ELR (cell line): ENCODE measurements around the gene TMEM50A.
"Not testable (repeated sequence)": the region's sequence is repeated elsewhere in the genome, so short reads cannot be mapped to it uniquely, and the experiment has no call there.

Experiments
- DNase-seq: peaks from one replicate; pipeline ENCODE4 v3.0.0-alpha.2; 2015; ENCODE audit warnings: low read depth

Gene TMEM50A

DNA sequence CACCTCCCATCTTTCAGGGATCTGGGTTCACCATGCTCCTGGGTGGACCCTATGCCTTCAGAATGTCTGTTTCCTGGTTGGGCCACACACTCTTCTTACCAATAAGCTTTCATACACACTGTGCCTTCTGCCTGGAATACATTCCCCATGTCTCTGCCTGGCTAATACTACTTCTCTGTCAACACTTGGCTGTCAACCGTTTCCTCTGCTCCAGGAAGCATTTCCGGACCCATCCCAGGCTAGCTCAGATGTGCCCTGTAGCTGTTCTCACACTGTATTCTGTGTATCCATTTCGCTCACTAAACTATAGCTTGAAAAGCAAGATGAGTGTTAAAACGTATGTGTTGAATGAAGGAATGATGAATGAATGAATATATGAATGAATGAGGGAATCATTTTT, 49.0 kb downstream of the TMEM50A start:
- DNase-seq: not testable (repeated sequence)

DNA sequence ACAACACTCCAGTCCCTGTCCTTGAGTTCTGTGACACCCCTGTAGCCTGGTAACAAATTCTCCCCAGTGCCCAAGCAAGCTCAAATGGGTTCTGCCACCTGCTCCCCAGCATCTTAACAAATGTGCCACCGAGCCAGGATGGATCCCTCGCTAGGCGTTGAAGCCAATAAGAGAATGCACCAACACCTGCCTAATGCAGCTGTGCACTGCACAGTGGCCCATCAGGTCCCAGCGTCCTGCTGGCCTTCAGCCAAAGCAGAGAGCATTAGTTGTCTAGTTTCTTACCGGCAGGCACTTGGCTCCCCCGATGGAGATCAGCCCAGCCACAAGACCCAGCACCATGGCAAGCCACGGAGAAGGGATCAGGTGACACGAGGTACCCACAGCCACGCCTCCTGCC, 50.6 kb downstream of the TMEM50A start:
- not testable (repeated sequence) for DNase-seq

DNA sequence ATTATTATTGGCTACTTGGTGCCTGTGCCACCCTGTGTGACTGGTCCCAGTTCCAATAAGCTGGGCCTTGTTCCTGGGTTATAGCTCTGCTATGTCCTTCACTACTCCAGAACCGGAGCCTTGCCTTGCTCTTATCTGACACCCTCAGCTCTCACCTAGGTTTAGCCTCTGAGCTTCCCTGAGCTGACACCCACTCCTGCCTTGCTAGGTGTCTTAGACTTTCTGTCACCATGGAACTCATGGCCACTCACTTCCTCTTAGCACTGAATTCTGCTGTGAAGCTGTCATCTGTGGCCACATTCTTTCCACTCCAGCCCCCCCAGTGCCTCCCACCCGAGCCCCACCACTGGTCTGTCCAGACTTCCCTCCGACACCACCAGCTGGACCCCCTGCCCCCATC, 51.6 kb downstream of the TMEM50A start:
- DNase-seq: not testable (repeated sequence)

DNA sequence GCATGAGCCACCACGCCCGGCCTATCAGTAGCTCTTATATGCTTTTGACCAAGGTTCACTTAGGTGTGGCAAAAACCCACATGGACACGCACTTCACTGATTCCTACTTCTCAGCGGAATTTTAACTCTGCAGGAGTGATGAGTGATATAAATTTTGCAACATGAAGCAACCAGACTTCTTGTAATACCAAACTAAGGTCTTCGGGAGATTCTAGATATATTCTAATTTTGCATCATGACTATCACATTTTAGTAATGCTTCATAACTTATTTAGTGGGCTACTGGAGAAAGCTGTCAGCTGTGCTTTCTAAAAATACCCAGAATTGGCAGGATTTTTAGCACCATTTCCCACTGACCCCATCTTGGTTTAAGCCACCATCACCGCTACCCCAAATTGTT, 54.7 kb downstream of the TMEM50A start:
- no peak for DNase-seq

DNA sequence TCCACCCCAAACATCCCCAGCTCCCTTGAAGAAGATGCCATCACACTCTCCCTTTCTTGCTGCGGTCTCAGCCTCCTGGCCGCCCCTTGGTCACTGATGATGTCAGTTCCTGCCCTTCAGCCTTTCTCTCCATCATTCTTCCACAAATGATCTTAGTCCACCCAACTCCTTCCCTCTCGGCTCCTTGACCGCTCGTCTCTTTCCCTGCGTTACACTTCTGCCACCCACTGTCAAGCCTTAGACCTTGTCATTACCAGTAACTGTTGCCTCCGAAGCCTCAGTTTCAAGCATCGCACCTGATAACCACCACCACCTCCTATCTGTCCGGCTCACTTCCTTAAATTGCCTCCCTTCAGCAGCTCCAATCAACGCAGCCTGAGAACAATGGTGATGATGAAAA, 59.4 kb downstream of the TMEM50A start:
- peak; percentile 8 for DNase-seq

DNA sequence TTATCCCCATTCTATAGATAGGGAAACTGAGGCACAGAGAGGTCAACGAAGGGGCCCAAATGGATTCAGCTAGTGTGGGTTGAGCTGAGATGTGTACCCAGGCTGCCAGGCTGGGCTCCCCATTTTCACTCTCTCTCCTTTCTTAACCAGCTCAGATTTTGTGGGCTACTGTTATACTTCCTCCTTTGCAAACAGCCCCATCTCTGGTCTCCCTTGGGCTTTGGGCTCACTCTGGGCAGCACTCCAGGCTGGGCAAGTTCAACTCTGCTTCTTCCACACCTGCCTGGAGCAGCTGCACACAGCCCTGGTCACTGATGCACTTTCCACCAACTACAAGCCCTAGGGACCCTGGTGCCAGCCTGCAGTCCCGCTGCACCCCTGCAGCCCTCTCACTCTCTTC, 59.9 kb downstream of the TMEM50A start:
- not testable (repeated sequence) for DNase-seq

DNA sequence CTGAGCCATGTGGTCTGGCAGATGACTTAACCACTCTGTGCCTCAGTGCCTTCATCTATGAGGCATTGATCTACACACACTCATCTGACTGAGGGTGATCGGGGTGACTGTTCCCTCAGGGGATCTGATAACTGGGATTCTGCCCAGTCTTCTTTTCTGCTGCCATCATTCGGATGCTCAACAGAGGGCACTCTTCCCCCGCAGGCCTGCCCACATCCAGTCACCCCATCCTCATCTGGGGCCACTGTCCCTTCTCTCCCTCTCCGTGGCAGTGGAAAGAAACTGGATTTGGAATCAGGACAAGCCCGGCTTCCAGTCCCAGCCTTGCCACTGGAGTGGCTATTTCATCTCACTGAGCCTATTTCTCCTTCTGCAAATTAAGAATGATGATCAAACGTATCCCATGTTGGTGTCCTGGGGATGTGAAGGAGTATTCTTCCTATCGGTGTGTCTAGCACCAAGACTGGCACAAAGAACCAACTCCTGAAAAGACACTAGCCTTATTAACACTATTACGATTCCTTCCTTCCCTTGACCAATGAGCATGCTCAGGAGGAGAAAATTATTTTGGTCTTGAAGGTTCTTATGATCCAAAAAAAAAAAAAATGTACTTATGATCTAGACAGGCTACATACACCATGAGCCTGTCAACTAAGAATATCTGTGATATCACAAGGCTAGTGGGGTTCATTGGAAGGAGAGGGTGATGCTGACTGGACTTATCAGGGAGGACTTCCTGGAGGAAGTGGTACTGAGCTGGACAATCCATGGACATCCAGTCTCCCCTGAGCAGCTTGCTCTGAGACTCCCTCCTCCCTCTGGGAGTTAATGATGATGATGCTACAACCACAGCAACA, 65.0 kb downstream of the TMEM50A start:
- not testable (repeated sequence) for DNase-seq

DNA sequence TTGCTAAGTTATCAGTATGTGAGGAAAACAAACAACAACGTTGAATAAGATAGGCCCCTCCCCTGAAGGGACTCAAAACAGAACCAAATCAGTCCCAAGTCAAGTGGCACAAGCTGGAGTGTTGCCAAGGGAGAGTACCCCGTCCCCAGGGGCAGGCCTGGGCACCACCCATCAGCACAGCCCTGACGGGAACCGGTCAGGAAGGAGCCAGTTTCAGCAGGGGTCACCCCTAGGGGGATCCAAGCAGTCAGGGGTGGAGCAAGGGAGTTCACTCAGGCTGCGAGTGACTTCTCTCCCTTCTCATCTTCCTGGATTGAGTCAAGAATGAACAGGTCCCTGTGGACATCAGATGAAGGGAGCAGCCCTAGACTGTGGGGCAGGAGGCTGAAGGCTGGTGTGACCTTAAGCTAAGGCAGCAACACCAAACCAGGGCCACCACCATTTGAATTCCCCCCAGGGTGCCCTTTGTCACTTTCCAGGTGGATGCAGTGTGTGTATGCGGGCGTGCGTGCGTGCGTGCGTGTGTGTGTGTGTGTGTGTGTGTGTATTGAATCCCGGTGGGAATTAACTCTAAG, 67.7 kb downstream of the TMEM50A start:
- DNase-seq: not testable (repeated sequence)

DNA sequence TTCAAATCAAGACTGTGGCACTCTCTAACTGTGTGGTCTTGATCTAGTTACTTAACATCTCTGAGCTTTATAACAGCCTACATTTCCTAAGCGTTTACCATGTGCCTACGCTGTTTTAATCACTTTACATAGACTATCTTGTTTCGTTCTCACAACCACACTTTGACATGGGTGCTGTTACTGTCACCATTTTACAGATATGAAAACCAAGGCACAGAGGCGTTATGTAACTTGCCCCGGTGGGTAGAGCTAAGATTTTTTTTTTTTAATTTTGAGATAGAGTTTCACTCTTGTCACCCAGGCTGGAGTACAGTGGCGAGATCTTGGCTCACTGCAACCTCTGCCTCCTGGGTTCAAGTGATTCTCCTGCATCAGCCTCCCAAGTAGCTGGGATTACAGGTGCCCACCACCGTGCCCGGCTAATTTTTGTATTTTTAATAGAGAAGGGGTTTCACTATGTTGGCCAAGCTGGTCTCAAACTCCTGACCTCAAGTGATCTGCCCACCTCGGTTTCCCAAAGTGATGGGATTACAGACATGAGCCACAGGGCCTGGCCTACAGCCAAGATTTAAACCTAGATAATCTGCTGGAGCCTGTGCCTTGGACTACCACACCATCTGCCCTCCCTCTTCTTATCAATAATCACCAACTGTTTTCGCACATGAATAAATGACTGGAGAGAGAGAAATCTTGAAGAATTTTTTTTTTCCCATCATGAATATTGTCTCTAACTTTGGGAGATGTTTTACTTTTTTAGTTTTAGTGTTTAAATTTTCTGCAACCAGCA, 71.7 kb downstream of the TMEM50A start:
- DNase-seq: not testable (repeated sequence)
